T-helper 2 cell treated with Interferon-gamma antibody and Interleukin-4, amounts not matched to agents 5 μg/mL and 100 μg/mL, for 36 hours (primary cell): ENCODE measurements around the gene NXPH1.

Experiments used
- DNase-seq: peaks from one replicate; pipeline ENCODE4 v3.0.0; 2021; ENCODE audit warnings: low spot score
- H3K27ac Mint-ChIP-seq: one replicate; pipeline ENCODE4 v1.8.0; 2021; ENCODE audit warnings: mild to moderate bottlenecking, mixed read lengths
- H3K27me3 Mint-ChIP-seq: one replicate; pipeline ENCODE4 v1.8.0; 2021; ENCODE audit warnings: low read depth, mixed read lengths
- H3K36me3 Mint-ChIP-seq: one replicate; pipeline ENCODE4 v1.8.0; 2021; ENCODE audit warnings: low read depth, mixed read lengths
- H3K4me1 Mint-ChIP-seq: one replicate; pipeline ENCODE4 v1.8.0; 2021; ENCODE audit warnings: low read depth, mixed read lengths
- H3K4me3 Mint-ChIP-seq: one replicate; pipeline ENCODE4 v1.8.0; 2022; ENCODE audit warnings: mild to moderate bottlenecking, moderate library complexity, mixed read lengths
- H3K9me3 Mint-ChIP-seq: one replicate; pipeline ENCODE4 v1.8.0; 2021; ENCODE audit warnings: mixed read lengths

NXPH1 gene

GRCh38 chr7:8615019-8615418, 181.6 kb downstream of the NXPH1 start:
- no peaks in the 10 kb centered on the region for H3K36me3 Mint-ChIP-seq
- H3K27me3 Mint-ChIP-seq = no peaks in the 10 kb centered on the region
- no peak overlapping the region for H3K4me3 Mint-ChIP-seq
- H3K27ac Mint-ChIP-seq = no peak overlapping the region
- DNase-seq = no peak
- no peaks in the 10 kb centered on the region for H3K9me3 Mint-ChIP-seq
- H3K4me1 Mint-ChIP-seq = no peaks in the 10 kb centered on the region

GRCh38 chr7:8618441-8619070, 185.1 kb downstream of the NXPH1 start:
- Mint-ChIP-seq H3K27me3 (no peaks in the 10 kb centered on the region), H3K4me1 (no peaks in the 10 kb centered on the region), H3K36me3 (no peaks in the 10 kb centered on the region), H3K27ac (no peak overlapping the region), H3K9me3 (no peaks in the 10 kb centered on the region), H3K4me3 (no peak overlapping the region)
- no peak for DNase-seq

- Mint-ChIP-seq H3K4me1 (no peaks in the 10 kb centered on the region), H3K4me3 (no peak overlapping the region), H3K27me3 (no peaks in the 10 kb centered on the region), H3K9me3 (no peaks in the 10 kb centered on the region), H3K27ac (no peak overlapping the region), H3K36me3 (no peaks in the 10 kb centered on the region)
- DNase-seq = no peak
Measured at GRCh38 chr7:8620169-8620568, 186.8 kb downstream of the NXPH1 start.

- Mint-ChIP-seq H3K27me3 (no peaks in the 10 kb centered on the region), H3K36me3 (no peaks in the 10 kb centered on the region), H3K9me3 (no peaks in the 10 kb centered on the region), H3K4me3 (no peak overlapping the region), H3K4me1 (no peaks in the 10 kb centered on the region), H3K27ac (no peak overlapping the region)
- no peak for DNase-seq
Measured at GRCh38 chr7:8625612-8626011, 192.2 kb downstream of the NXPH1 start.

- Mint-ChIP-seq H3K27me3 (no peaks in the 10 kb centered on the region), H3K36me3 (no peaks in the 10 kb centered on the region), H3K4me1 (no peaks in the 10 kb centered on the region), H3K4me3 (no peak overlapping the region), H3K9me3 (no peaks in the 10 kb centered on the region), H3K27ac (no peak overlapping the region)
- no peak for DNase-seq
Measured at GRCh38 chr7:8627325-8627724, 193.9 kb downstream of the NXPH1 start.

GRCh38 chr7:8628656-8629055, 195.2 kb downstream of the NXPH1 start:
- no peak overlapping the region for H3K4me3 Mint-ChIP-seq
- no peak overlapping the region for H3K27ac Mint-ChIP-seq
- DNase-seq = no peak
- H3K4me1 Mint-ChIP-seq = no peaks in the 10 kb centered on the region
- no peaks in the 10 kb centered on the region for H3K36me3 Mint-ChIP-seq
- no peaks in the 10 kb centered on the region for H3K9me3 Mint-ChIP-seq
- H3K27me3 Mint-ChIP-seq = no peaks in the 10 kb centered on the region

GRCh38 chr7:8629504-8629903, 196.1 kb downstream of the NXPH1 start:
- Mint-ChIP-seq H3K9me3 (no peaks in the 10 kb centered on the region), H3K27ac (no peak overlapping the region), H3K27me3 (no peaks in the 10 kb centered on the region), H3K4me3 (no peak overlapping the region), H3K4me1 (no peaks in the 10 kb centered on the region), H3K36me3 (no peaks in the 10 kb centered on the region)
- no peak for DNase-seq

GRCh38 chr7:8637322-8637721, 203.9 kb downstream of the NXPH1 start:
- Mint-ChIP-seq H3K4me3 (no peak overlapping the region), H3K9me3 (no peaks in the 10 kb centered on the region), H3K36me3 (no peaks in the 10 kb centered on the region), H3K27me3 (no peaks in the 10 kb centered on the region), H3K4me1 (no peaks in the 10 kb centered on the region), H3K27ac (no peak overlapping the region)
- no peak for DNase-seq

- no peak overlapping the region for H3K27ac Mint-ChIP-seq
- no peaks in the 10 kb centered on the region for H3K36me3 Mint-ChIP-seq
- no peaks in the 10 kb centered on the region for H3K4me1 Mint-ChIP-seq
- no peaks in the 10 kb centered on the region for H3K27me3 Mint-ChIP-seq
- H3K4me3 Mint-ChIP-seq = no peak overlapping the region
- no peak for DNase-seq
- H3K9me3 Mint-ChIP-seq = no peaks in the 10 kb centered on the region
Measured at GRCh38 chr7:8638076-8638475, 204.7 kb downstream of the NXPH1 start.

GRCh38 chr7:8639668-8640067, 206.3 kb downstream of the NXPH1 start:
- Mint-ChIP-seq H3K27ac (no peak overlapping the region), H3K9me3 (no peaks in the 10 kb centered on the region), H3K27me3 (no peaks in the 10 kb centered on the region), H3K4me1 (no peaks in the 10 kb centered on the region), H3K4me3 (no peak overlapping the region), H3K36me3 (no peaks in the 10 kb centered on the region)
- DNase-seq = no peak

- no peaks in the 10 kb centered on the region for H3K36me3 Mint-ChIP-seq
- no peak overlapping the region for H3K4me3 Mint-ChIP-seq
- no peaks in the 10 kb centered on the region for H3K4me1 Mint-ChIP-seq
- H3K9me3 Mint-ChIP-seq = no peaks in the 10 kb centered on the region
- H3K27me3 Mint-ChIP-seq = no peaks in the 10 kb centered on the region
- no peak overlapping the region for H3K27ac Mint-ChIP-seq
- no peak for DNase-seq
Measured at GRCh38 chr7:8640671-8641070, 207.3 kb downstream of the NXPH1 start.

- Mint-ChIP-seq H3K27ac (no peak overlapping the region), H3K27me3 (no peaks in the 10 kb centered on the region), H3K4me1 (no peaks in the 10 kb centered on the region), H3K4me3 (no peak overlapping the region), H3K9me3 (peaks cover 13% of the 10 kb centered on the region), H3K36me3 (no peaks in the 10 kb centered on the region)
- no peak for DNase-seq
Measured at GRCh38 chr7:8668627-8669500, 235.5 kb downstream of the NXPH1 start.

GRCh38 chr7:8669501-8669851, 236.1 kb downstream of the NXPH1 start:
- no peak for DNase-seq
- Mint-ChIP-seq H3K27me3 (no peaks in the 10 kb centered on the region), H3K36me3 (no peaks in the 10 kb centered on the region), H3K27ac (no peak overlapping the region), H3K9me3 (peaks cover 13% of the 10 kb centered on the region), H3K4me1 (no peaks in the 10 kb centered on the region), H3K4me3 (no peak overlapping the region)

- Mint-ChIP-seq H3K27ac (no peak overlapping the region), H3K9me3 (no peaks in the 10 kb centered on the region)
Measured at GRCh38 chr7:8684426-8684825, 251.0 kb downstream of the NXPH1 start.

More at GRCh38 chr7:8684426-8684825, 251.0 kb downstream of the NXPH1 start:
- H3K4me3 Mint-ChIP-seq = no peak overlapping the region
- H3K4me1 Mint-ChIP-seq = no peaks in the 10 kb centered on the region
- DNase-seq = no peak
- H3K36me3 Mint-ChIP-seq = no peaks in the 10 kb centered on the region
- H3K27me3 Mint-ChIP-seq = no peaks in the 10 kb centered on the region
